A673 (cell line): Measurements from ENCODE around the gene VDR. TPM values are rescaled to one million over a fixed set of nuclear protein-coding genes. Genes with fewer than 3 reads are reported as not detected.

Experiments
- Bru-seq: library from RNA; stranded (reverse); fragments of 400-500 nt; gene quantifications from one replicate; lab custom pipeline; 2021; lab: Mats Ljungman, UMichigan
- BruChase-seq, 2 experiments: library from RNA; stranded (reverse); fragments of 400-500 nt; gene quantifications; one replicate each; lab custom pipeline; 2021; lab: Mats Ljungman, UMichigan
- BruUV-seq: library from RNA; stranded (reverse); fragments of 400-500 nt; replicated peaks from 2 replicates; lab custom pipeline; 2021; lab: Mats Ljungman, UMichigan
- CTCF ChIA-PET: fragments of 300-600 bp; sonication (Branson Sonifier 250); formaldehyde crosslinking; loops from one replicate; lab custom pipeline; 2022; ENCODE audit warnings: antibody characterized with exemption; lab: Charles Lee
- POLR2A ChIA-PET: fragments of 300-600 bp; sonication (Branson Sonifier 250); formaldehyde crosslinking; loops from one replicate; lab custom pipeline; 2022; ENCODE audit warnings: antibody characterized with exemption; ENCODE audit not compliant: low non-redundant PET; lab: Charles Lee
- DNase-seq: peaks from one replicate; pipeline ENCODE4 v3.0.0-alpha.2; 2015; ENCODE audit warnings: low spot score
- H3K27ac ChIP-seq: fragments of 200-600 bp; sonication (generic); 2 replicates; pipeline ENCODE4 v1.5.1; 2016; ENCODE audit warnings: mixed run types, low read depth, mild to moderate bottlenecking, mixed read lengths, antibody characterized with exemption, low read length; ENCODE audit not compliant: poor library complexity, severe bottlenecking
- H3K27me3 ChIP-seq: fragments of 200-600 bp; sonication (generic); replicated peaks from 2 replicates; pipeline ENCODE4 v1.6.1; 2017; ENCODE audit warnings: mixed run types, low read depth, mild to moderate bottlenecking, mixed read lengths, antibody characterized with exemption, low read length; ENCODE audit not compliant: insufficient read depth, poor library complexity
- H3K36me3 ChIP-seq: fragments of 200-600 bp; sonication (generic); 2 replicates; pipeline ENCODE4 v1.6.1; 2016; ENCODE audit warnings: mixed run types, mild to moderate bottlenecking, mixed read lengths, antibody characterized with exemption, low read length; ENCODE audit not compliant: insufficient read depth, poor library complexity, severe bottlenecking
- H3K4me1 ChIP-seq: fragments of 200-600 bp; sonication (generic); 2 replicates; pipeline ENCODE4 v1.6.1; 2017; ENCODE audit warnings: mixed run types, mild to moderate bottlenecking, mixed read lengths, antibody characterized with exemption, low read length; ENCODE audit not compliant: insufficient read depth, poor library complexity, severe bottlenecking
- H3K4me3 ChIP-seq: fragments of 200-600 bp; sonication (generic); 2 replicates; pipeline ENCODE4 v1.5.1; 2016; ENCODE audit warnings: low read depth, mixed run types, mild to moderate bottlenecking, mixed read lengths, low read length; ENCODE audit not compliant: poor library complexity, severe bottlenecking
- H3K9me3 ChIP-seq: fragments of 200-600 bp; sonication (generic); 2 replicates; pipeline ENCODE4 v1.6.1; 2016; ENCODE audit warnings: mixed run types, low read depth, mild to moderate bottlenecking, mixed read lengths, antibody characterized with exemption, low read length; ENCODE audit not compliant: poor library complexity, severe bottlenecking
- CTCF ChIP-seq: fragments of 300-800, 200-600 bp; sonication (generic); conservative IDR thresholded peaks from 2 replicates; pipeline ENCODE4 v1.5.1; 2017; ENCODE audit warnings: low read depth, mild to moderate bottlenecking, antibody characterized with exemption, low read length, moderate library complexity, mixed read lengths
- EZH2 ChIP-seq: fragments of 200-600 bp; sonication (generic); IDR thresholded peaks from 2 replicates; pipeline ENCODE4 v1.6.1; 2017; ENCODE audit warnings: borderline replicate concordance, low read depth, mild to moderate bottlenecking, mixed read lengths, antibody characterized with exemption, low read length; ENCODE audit not compliant: poor library complexity, severe bottlenecking
- intact Hi-C: fragments of 100-400 bp; cut with micrococcal nuclease; formaldehyde crosslinking; loops from one replicate; pipeline ENCODE4 v1.10.0; 2022; ENCODE audit not compliant: unreplicated experiment
- long read RNA-seq: library from polyadenylated mRNA; stranded (forward); transcript quantifications from one replicate; pipeline ENCODE4 v2.0.0, GENCODE V29; 2022
- total RNA-seq: library from RNA; stranded (reverse); gene quantifications from 2 replicates; pipeline ENCODE4 v1.2.3, GENCODE V29; 2021

The VDR gene
- total RNA-seq: 0.43 and 0.76 TPM in 2 replicates
- percentile 14 among the genes with signal in this experiment for Bru-seq, nascent RNA
- BruChase-seq, experiment 1, labeled RNA remaining after a 2-hour chase: percentile 12 among the genes with signal in this experiment
- percentile 13 among the genes with signal in this experiment for BruChase-seq, experiment 2, labeled RNA remaining after a 6-hour chase
- long read RNA-seq, full-length matches to known transcripts: 2 of 2 reads
- long read RNA-seq, partial matches to known transcripts: 0 of 2 reads
- long read RNA-seq, other reads (novel, unspliced or antisense): 0 of 2 reads

GRCh38 chr12:47904713-47905709, at the start of gene VDR:
Gene VDR (minus strand): TSS chr12:47904994. CDS start chr12:47879113, 25,881 bp downstream.
- intact Hi-C loops: no loop called here
- Histone ChIP-seq H3K27me3 (peaks cover 34% of the 10 kb centered on the region), H3K36me3 (no peaks in the 10 kb centered on the region), H3K4me3 (peak within 1 kb of the TSS; percentile 52), H3K9me3 (no peaks in the 10 kb centered on the region), H3K4me1 (peaks cover 7% of the 10 kb centered on the region), H3K27ac (no peak within 1 kb of the TSS)
- BruUV-seq: no TSS peak
- peak; percentile 76 for DNase-seq
- ChIA-PET POLR2A (interaction anchor here (0.6 kb wide), 1 partner anchor 758 kb away, joined by 3 read pairs; no protein-coding TSS in a partner anchor), CTCF (interaction anchor here (0.5 to 1.2 kb wide), 5 partner anchors 8 to 296 kb away, joined by 3 to 11 read pairs (median 3); partner anchors contain the start of gene TMEM106C)
- TF ChIP-seq CTCF (peak; percentile 37), EZH2 (no peak)

GRCh38 chr12:47954058-47954457, 49.3 kb upstream of the VDR start:
- TF ChIP-seq CTCF (no peak), EZH2 (no peak)
- Histone ChIP-seq H3K36me3 (no peaks in the 10 kb centered on the region), H3K4me3 (no peak overlapping the region), H3K4me1 (no peaks in the 10 kb centered on the region), H3K9me3 (no peaks in the 10 kb centered on the region), H3K27ac (no peak overlapping the region), H3K27me3 (no peaks in the 10 kb centered on the region)
- ChIA-PET CTCF (no interaction called here), POLR2A (no interaction called here)
- no peak for DNase-seq
- intact Hi-C loops: no loop called here
- no TSS peak for BruUV-seq

GRCh38 chr12:47950856-47951468, 46.2 kb upstream of the VDR start:
- CTCF ChIA-PET: no interaction called here
- BruUV-seq: no TSS peak
- no peaks in the 10 kb centered on the region for H3K9me3 ChIP-seq
- no peaks in the 10 kb centered on the region for H3K27me3 ChIP-seq
- H3K4me1 ChIP-seq: no peaks in the 10 kb centered on the region
- POLR2A ChIA-PET: no interaction called here
- no peak overlapping the region for H3K4me3 ChIP-seq
- TF ChIP-seq EZH2 (no peak), CTCF (no peak)
- H3K27ac ChIP-seq: no peak overlapping the region
- intact Hi-C loops: no loop called here
- no peak for DNase-seq
- H3K36me3 ChIP-seq: no peaks in the 10 kb centered on the region
